Type B pancreatic cell (in vitro differentiated cells): Measurements from ENCODE around the gene GSK3B. TPM values are rescaled to one million over a fixed set of nuclear protein-coding genes. Genes with fewer than 3 reads are reported as not detected.
"Not testable (repeated sequence)": the region's sequence is repeated elsewhere in the genome, so short reads cannot be mapped to it uniquely, and the experiment has no call there.

Source experiments
- DNase-seq: peaks from one replicate; pipeline ENCODE4 v3.0.0; 2021; ENCODE audit warnings: mixed read lengths; ENCODE audit not compliant: unreplicated experiment; ENCODE audit errors: extremely low spot score
- H3K27ac Mint-ChIP-seq: 2 replicates; pipeline ENCODE4 v1.8.0; 2021; ENCODE audit warnings: mild to moderate bottlenecking, mixed read lengths
- H3K27me3 Mint-ChIP-seq: 2 replicates; pipeline ENCODE4 v1.8.0; 2021; ENCODE audit warnings: mixed read lengths
- H3K36me3 Mint-ChIP-seq: 2 replicates; pipeline ENCODE4 v1.8.0; 2021; ENCODE audit warnings: mixed read lengths
- H3K4me1 Mint-ChIP-seq: one replicate; pipeline ENCODE4 v1.8.0; 2021; ENCODE audit warnings: mixed read lengths; ENCODE audit not compliant: unreplicated experiment
- H3K4me3 Mint-ChIP-seq: 2 replicates; pipeline ENCODE4 v1.8.0; 2021; ENCODE audit warnings: mild to moderate bottlenecking, mixed read lengths
- H3K9me3 Mint-ChIP-seq: 2 replicates; pipeline ENCODE4 v1.8.0; 2021; ENCODE audit warnings: mixed read lengths
- CTCF ChIP-seq: fragments of 200-600 bp; sonication (generic); conservative IDR thresholded peaks from 2 replicates; pipeline ENCODE4 v1.5.0; 2021; ENCODE audit warnings: antibody characterized with exemption, mild to moderate bottlenecking
- total RNA-seq: library from RNA; stranded (reverse); gene quantifications from 2 replicates; pipeline ENCODE4 v1.2.1, GENCODE V29; 2021; ENCODE audit warnings: low replicate concordance

Gene GSK3B
- total RNA-seq, 1 donor from 2014 or later, result 60.5 TPM

GRCh38 chr3:119891944-119892721 lies 202.1 kb downstream of the GSK3B start:
- TF ChIP-seq CTCF, result peak; percentile 83
- Mint-ChIP-seq H3K27me3 (no peaks in the 10 kb centered on the region), H3K4me3 (peak overlapping the region; percentile 27), H3K4me1 (peaks cover 8% of the 10 kb centered on the region), H3K27ac (peak overlapping the region; percentile 33), H3K36me3 (peaks cover 32% of the 10 kb centered on the region), H3K9me3 (peaks cover 14% of the 10 kb centered on the region)
- DNase-seq, result no peak

GRCh38 chr3:119888681-119889080 lies 205.6 kb downstream of the GSK3B start:
- not testable (repeated sequence) for H3K27ac Mint-ChIP-seq, H3K4me3 Mint-ChIP-seq, H3K27me3 Mint-ChIP-seq, DNase-seq
- peaks cover 14% of the 10 kb centered on the region for H3K9me3 Mint-ChIP-seq
- peaks cover 40% of the 10 kb centered on the region for H3K36me3 Mint-ChIP-seq
- H3K4me1 Mint-ChIP-seq, result peaks cover 13% of the 10 kb centered on the region

DNA sequence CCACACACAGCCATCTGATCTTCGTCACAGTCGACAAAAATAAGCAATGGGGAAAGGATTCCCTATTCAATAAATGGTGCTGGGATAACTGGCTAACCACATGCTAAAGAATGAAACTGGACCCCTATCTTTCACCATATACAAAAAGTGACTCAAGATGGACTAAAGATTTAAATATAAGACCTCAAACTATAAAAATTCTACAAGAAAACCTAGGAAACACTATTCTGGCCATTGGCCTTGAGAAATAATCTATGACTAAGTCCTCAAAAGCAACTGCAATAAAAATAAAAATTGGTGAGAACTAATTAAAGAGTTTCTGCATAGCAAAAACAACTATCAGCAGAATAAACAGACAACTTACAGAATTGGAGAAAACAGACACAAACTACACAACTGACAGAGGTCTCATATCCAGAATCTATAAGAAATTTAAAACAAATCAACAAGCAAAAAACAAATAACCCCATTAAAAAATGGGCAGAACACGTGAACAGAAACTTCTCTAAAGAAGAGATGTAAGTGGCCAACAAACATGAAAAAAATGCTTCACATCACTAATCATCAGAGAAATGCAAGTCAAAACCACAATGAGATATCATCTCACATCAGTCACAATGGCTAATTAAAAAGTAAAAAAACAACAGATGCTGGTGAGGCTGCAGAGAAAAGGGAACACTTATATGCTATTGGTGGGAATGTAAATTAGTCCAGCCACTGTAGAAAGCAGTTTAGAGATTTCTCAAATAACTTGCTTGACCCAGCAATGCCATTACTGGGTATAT lies 208.3 kb downstream of the GSK3B start:
- no peak overlapping the region for H3K4me3 Mint-ChIP-seq
- DNase-seq, result no peak
- H3K4me1 Mint-ChIP-seq, result peaks cover 4% of the 10 kb centered on the region
- no peak for TF ChIP-seq CTCF
- H3K27me3 Mint-ChIP-seq, result no peaks in the 10 kb centered on the region
- H3K27ac Mint-ChIP-seq, result no peak overlapping the region
- H3K36me3 Mint-ChIP-seq, result peaks cover 47% of the 10 kb centered on the region
- H3K9me3 Mint-ChIP-seq, result peaks cover 14% of the 10 kb centered on the region

DNA sequence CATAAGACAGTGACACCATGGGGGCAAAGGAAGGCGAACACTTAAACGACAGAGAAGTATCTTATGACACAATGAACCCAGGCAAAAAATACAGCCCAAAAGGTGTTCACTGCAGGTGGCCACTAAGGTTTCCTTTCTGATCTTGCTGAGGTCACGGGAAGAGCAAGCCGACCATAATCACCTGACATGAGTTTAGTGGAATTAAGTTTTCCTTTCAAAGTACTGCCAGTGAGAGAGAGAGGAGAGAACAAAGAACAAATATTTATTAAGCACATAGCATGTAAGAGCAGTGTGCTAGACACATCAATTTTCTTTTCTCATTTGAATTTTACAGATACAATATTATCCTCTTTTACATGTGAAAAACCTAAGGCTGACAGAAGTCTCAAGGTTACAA lies 210.1 kb downstream of the GSK3B start:
- no peak overlapping the region for H3K4me3 Mint-ChIP-seq
- no peak for DNase-seq
- peak overlapping the region; percentile 31 for H3K27ac Mint-ChIP-seq
- H3K27me3 Mint-ChIP-seq, result no peaks in the 10 kb centered on the region
- peaks cover 4% of the 10 kb centered on the region for H3K4me1 Mint-ChIP-seq
- H3K36me3 Mint-ChIP-seq, result peaks cover 56% of the 10 kb centered on the region
- no peak for TF ChIP-seq CTCF
- peaks cover 10% of the 10 kb centered on the region for H3K9me3 Mint-ChIP-seq

- Mint-ChIP-seq H3K27me3 (no peaks in the 10 kb centered on the region), H3K9me3 (peaks cover 7% of the 10 kb centered on the region), H3K36me3 (peaks cover 52% of the 10 kb centered on the region), H3K4me3 (no peak overlapping the region), H3K4me1 (peaks cover 4% of the 10 kb centered on the region), H3K27ac (peak overlapping the region; percentile 31)
- DNase-seq, result no peak
- peak; percentile 23 for TF ChIP-seq CTCF
Observed at GRCh38 chr3:119883461-119884160, 210.6 kb downstream of the GSK3B start.
